H7 (cell line): ENCODE measurements around the gene EFNA5. TPM values are rescaled to one million over a fixed set of nuclear protein-coding genes. Genes with fewer than 3 reads are reported as not detected.
A peak's percentile ranks its signal among the peaks of the same experiment; 100 is the strongest.

Source experiments
- DNase-seq: peaks from one replicate; pipeline ENCODE4 v3.0.0; 2012
- H3K27me3 ChIP-seq: 2 replicates; pipeline ENCODE4 v1.6.0; 2011; ENCODE audit warnings: mild to moderate bottlenecking, low read length; ENCODE audit not compliant: control insufficient read depth, insufficient read depth
- H3K36me3 ChIP-seq: replicated peaks from 2 replicates; pipeline ENCODE4 v1.5.1; 2011; ENCODE audit warnings: low read length; ENCODE audit not compliant: control insufficient read depth, insufficient read depth
- H3K4me3 ChIP-seq: 2 replicates; pipeline ENCODE4 v1.5.1; 2011; ENCODE audit warnings: low read depth, mild to moderate bottlenecking, control low read depth, low read length, moderate library complexity; ENCODE audit not compliant: insufficient read depth
- total RNA-seq: library from RNA; depleted of rRNA; stranded (reverse); fragments of >200 nt; shearing (Covaris generic); gene quantifications from 2 replicates; pipeline ENCODE4 v1.2.3, GENCODE V29; 2014

The EFNA5 gene
- total RNA-seq, 1 experiment from 2014 or later = 5.3 TPM

DNA sequence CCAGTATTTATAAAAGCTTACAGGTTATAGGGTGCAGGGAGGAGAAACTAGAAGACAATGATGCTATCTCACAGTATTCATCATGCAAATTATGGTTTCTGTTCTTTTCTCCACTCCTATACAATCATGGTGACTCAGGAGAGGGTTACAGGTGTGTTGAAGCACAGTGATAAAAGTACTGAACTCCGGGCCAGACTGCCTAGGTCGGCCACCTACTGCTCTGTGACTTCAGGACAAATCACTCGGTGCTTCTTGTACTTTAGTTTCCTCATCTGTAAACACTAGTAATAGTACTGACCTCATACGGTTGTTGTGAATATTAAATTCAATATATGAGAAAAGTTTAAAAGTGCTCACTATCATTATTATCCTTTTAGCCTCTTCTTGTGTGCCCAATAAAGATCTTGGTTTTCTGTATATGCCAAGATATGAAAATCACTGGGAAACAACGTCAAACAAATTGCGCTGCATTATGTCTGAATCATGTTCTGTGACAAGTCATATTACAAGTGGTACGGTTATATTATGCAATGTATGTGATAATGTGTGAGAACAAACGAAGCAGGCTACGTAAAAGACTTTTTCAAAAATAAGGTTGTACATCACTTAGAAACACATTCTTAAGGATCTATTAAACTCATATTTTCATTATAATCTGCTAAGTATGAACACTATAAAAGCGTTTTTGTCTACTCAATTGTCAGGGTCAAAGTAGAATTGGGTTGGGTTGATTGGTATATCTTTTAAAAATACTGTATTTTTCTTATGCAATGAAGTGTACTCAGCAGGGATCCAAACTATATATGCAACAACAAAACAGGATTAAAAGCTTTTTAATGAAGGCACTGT is 153.3 kb downstream of the EFNA5 start:
- Histone ChIP-seq H3K27me3 (no peaks in the 10 kb centered on the region), H3K36me3 (no peaks in the 10 kb centered on the region), H3K4me3 (no peak overlapping the region)
- no peak for DNase-seq

DNA sequence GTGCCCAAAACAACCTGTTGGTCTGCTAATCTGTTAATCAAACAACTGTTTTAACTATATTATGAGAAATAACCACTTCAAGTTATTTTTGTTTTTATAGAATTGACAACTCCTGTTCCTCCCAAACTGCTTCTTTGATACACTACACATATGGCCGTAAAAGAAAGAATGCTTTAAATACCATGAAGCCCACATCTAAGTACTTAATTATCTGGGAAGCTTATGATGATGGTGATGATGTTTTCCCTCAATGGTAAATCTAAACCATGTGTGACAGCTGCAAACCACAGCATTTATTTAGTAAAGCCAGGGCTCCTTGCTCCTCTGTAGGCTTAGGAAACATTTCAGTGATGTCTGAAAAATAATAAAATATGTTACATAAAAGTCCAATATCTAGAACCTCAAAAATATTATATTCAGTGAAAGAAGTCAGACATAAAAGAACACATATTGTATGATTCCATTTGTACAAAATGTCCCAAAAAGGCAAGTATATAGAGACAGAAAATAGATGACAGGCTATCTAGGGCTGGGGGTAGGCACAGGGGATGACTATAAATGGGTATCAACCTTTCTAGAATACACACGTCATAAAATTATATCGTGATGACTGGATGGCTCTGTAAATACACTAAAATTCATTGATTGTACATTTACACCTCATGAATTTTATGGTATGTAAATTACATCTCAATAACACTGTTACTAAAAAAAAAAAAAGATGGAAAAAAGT is 154.1 kb downstream of the EFNA5 start:
- Histone ChIP-seq H3K4me3 (no peak overlapping the region), H3K27me3 (no peaks in the 10 kb centered on the region), H3K36me3 (no peaks in the 10 kb centered on the region)
- DNase-seq = no peak

DNA sequence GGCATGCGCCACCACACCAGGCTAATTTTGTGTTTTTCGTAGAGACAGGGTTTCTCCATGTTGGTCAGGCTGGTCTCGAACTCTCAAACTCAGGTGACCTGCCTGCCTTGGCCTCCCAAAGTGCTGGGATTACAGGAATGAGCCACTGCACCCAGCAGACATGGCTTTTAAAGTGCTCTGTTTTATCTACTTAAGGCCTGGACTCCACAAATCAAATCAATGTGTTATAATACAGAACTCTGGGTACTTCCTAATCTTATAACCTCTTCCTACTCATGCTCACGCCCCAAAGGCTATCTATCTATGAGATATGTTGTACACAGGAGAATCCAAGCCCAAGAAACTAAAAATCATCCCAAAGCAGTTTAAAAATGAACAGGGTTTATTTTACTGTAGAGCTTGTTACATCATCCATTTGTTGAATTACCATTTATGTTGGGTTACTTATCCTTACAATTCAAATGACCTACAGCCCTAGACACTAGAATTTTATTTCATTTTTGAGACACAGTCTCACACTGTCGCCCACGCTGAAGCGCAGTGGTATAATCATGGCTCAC is 155.1 kb downstream of the EFNA5 start:
- H3K27me3 ChIP-seq = no peaks in the 10 kb centered on the region
- H3K4me3 ChIP-seq = no peak overlapping the region
- H3K36me3 ChIP-seq = no peaks in the 10 kb centered on the region
- DNase-seq = no peak

DNA sequence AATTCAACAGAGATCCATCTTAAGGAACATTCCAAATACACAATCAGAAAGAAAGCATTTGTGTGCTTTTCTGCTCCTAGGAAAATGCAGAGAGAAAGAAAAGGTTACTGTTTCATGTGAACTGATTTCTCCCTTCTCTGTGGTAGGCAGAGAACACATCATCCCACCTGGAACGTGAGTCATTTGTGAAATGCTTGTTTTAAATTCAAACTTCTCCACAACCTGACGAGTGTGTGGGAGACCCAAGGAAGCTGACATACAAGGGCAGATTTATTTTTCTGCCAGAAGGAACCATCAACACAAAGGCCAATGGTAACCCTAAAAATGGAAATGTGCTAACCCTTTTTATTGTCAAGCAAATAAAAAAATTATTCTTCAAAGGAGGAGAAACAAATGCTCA is 156.4 kb downstream of the EFNA5 start:
- DNase-seq = no peak
- Histone ChIP-seq H3K36me3 (no peaks in the 10 kb centered on the region), H3K27me3 (no peaks in the 10 kb centered on the region), H3K4me3 (no peak overlapping the region)

DNA sequence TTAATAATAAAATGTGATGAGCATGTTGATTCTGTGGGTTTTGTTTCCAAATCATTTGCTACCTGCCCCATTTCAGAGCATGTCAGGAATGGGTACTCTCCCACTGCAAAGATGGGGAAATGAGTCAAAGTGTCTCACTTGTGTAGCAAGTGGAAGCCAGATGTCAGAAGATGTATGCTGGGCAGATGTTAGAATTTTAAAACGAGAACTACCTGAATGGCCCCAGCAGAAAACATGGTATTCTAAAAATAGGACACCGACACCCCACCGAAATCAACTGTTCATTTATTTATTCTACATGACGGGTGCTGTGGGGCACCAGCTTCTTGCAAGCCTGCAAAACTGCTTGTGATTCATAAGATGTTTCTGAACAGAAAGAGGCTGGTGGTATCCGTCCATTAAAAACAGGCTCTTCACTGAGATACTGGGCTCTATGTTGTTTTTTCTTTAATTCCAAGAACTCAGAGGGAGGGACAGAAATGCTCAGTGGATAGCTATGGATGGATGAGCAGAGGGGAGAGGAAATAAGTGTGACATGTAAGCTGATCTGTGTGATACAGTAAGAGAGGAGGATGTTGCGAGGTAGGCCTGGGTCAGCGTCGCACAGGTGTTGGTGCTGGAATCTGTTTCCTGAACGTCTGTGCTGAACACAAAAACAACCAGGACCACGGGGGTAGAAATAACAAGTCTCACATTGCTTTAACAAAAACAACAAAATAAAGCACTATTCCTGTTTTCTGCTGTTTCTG is 157.2 kb downstream of the EFNA5 start:
- H3K27me3 ChIP-seq = no peaks in the 10 kb centered on the region
- no peak overlapping the region for H3K4me3 ChIP-seq
- no peaks in the 10 kb centered on the region for H3K36me3 ChIP-seq
- DNase-seq = no peak

DNA sequence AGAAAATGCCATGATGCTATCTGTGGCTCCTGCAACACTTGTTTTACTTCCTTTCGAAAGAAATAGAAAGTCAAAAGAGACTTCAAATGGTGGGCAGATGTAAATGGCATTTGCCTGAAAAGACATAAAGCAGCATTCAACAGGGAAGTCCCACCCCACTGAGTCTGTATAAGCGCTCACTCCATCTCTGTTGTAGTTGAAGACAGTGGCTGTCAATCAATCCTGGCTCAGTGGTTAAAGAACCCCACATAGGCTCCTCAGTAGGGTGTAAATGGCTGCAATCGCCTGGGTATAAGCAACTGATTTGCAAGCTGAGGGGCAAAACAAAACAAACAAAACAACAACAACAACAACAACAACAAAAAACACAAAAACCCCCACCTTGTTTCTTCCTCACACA is 158.7 kb downstream of the EFNA5 start:
- Histone ChIP-seq H3K27me3 (no peaks in the 10 kb centered on the region), H3K36me3 (no peaks in the 10 kb centered on the region), H3K4me3 (no peak overlapping the region)
- peak; percentile 24 for DNase-seq

DNA sequence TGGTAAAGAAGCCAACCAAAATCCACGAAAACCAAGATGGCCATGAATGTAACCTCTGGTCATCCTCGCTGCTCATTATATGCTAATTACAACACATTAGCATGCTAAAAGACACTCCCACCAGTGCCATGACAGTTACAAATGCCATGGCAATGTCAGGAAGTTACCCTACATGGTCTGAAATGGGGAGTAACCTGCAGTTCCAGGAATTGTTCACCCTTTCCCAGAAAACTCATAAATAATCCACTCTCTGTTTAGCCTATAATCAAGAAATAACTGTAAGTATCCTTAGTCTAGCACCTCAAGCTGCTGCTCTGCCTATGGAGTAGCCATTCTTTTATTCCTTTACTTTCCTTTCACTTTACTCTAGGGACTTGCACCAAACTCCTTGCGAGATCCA is 160.6 kb downstream of the EFNA5 start:
- no peak overlapping the region for H3K4me3 ChIP-seq
- no peaks in the 10 kb centered on the region for H3K27me3 ChIP-seq
- no peak for DNase-seq
- H3K36me3 ChIP-seq = no peaks in the 10 kb centered on the region

DNA sequence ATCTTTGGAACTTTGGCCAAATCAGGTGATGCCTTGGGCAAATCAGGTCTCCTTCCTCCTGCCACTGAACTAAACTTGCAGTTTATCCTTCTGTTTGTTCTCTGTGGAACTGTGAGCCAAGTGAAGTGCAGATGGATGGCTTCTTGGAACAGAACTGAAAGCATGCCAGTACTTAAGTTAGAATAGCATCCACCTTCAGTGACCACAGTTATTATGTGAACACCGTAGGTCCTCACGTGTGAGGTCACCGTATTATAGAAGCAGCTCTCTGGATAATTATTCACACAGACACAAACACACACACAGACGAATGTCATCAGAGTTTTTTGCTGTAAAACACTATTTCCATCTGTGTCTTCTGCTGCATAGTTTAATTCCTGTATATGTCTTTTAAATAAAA is 162.6 kb downstream of the EFNA5 start:
- H3K27me3 ChIP-seq = no peaks in the 10 kb centered on the region
- DNase-seq = no peak
- no peaks in the 10 kb centered on the region for H3K36me3 ChIP-seq
- H3K4me3 ChIP-seq = no peak overlapping the region

DNA sequence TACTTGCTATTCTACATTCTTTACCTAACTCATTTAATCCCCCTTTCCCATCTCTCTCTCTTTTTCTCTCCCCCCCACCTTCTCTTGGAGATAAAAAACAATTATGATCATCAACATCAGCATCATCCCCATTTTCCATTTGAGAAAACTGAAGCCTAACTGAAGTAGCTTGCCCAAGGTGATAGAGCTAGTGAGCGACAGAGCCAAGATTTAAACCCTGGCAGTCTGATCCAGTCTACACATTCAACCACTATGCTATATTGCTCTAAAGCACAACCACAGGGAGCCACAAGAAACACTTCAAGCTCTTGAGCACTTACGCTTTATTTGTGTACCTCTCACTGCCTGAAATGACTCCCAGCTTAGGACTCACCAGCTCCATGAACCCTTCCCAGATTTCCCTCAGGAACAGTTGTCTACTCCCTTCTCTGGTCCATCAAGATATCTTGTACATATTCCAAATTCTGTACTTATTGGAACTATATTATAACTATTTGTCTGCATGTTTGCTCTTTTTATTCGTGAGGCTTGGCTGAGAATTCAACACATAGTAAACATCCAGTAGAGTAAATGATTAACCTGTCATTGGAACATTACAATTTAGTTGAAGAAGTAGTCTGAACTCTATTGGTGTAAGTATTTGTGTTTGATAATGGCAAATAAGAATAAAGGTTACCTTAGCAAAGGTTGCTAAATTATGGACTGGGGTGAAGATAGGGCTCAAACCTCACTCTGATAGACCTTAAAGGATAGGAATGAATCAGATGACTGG is 164.8 kb downstream of the EFNA5 start:
- Histone ChIP-seq H3K36me3 (no peaks in the 10 kb centered on the region), H3K27me3 (no peaks in the 10 kb centered on the region), H3K4me3 (no peak overlapping the region)
- DNase-seq = no peak

DNA sequence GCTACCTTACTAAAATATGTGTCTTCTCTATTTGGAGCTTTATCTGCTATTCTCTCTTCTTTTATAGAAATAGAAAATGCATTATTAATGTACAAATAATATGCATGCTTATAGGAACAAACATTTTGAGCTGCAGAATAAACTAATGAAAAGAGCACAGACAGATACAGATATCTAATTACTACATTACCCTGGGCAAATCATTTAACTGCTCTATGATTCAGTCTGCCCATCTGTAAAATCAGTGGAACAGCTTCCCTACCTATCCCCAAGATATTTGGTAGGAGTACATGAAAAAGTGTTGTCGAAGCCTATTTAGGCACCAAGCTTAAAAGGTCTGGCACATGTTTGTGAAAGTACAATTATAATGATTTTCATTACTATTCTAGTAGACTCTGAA is 166.3 kb downstream of the EFNA5 start:
- Histone ChIP-seq H3K4me3 (no peak overlapping the region), H3K27me3 (no peaks in the 10 kb centered on the region), H3K36me3 (no peaks in the 10 kb centered on the region)
- no peak for DNase-seq

DNA sequence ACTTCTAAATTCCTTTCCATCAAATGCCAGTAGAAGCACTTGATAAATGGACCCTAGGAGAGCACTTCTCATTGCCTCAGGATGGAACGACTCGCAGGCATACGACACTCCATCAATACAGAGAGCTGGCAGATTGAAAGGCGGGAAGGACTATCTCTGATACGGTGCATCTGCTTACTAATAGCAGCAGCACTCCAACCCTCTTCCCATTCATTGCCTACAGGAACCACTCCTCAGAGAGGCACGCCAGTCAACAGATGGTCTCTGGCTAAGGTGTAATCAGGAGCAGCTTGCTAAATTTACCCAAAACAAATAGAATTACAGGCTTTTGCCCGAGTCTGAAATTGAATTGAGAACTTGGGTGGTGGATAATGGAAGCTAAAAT is 168.1 kb downstream of the EFNA5 start:
- H3K4me3 ChIP-seq = no peak overlapping the region
- H3K27me3 ChIP-seq = no peaks in the 10 kb centered on the region
- H3K36me3 ChIP-seq = no peaks in the 10 kb centered on the region
- no peak for DNase-seq

DNA sequence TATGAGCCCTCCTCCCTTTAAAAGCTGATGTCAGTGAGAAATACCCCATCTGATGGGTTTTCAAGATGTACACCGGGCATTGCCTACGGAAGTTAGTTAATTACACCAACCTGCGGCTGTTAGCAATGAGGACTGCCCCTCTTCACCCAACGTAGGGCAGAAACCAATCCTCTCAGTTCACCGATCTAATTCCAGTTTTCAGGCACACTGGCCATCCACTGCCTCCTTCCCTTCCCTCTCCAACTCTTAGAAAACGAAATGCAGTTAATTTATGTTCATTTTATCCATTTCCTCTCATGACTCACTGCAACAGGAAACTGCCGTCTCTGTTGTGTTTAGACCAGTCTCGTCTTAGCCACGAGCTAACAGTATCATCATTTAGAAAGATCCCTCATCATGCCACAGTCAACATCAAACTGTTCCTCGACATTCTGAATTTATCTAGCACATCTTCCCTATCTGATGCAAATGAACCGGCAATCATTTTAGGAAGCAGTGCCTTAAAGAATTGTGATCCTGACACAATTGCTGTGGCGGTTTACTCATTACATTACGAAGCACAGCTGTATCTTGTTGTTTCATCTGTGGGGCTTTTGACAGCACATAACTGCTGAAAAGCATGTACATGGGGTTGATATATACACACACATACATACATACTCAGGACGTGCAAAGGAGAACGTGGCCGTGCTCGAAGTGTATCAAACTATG is 168.6 kb downstream of the EFNA5 start:
- no peaks in the 10 kb centered on the region for H3K27me3 ChIP-seq
- DNase-seq = no peak
- no peaks in the 10 kb centered on the region for H3K36me3 ChIP-seq
- no peak overlapping the region for H3K4me3 ChIP-seq

DNA sequence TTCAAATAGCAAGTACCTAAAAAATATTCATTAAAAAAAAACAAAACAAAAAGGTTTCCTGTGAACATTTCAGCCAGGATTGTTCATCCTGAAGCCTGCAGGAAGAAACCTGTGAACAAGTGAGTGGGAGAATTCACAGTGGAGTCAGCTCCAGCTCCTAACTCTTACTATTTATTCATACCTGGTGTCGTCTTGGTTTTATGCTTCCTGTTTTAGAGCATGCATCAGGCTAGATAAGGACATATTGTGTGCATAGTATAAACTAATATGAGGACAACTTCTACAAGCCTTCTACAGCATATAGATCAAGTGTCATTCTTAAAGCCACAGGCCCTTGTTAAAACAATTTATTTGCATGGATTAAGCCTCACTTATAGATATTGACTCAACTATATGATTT is 169.9 kb downstream of the EFNA5 start:
- no peaks in the 10 kb centered on the region for H3K36me3 ChIP-seq
- H3K4me3 ChIP-seq = no peak overlapping the region
- no peak for DNase-seq
- no peaks in the 10 kb centered on the region for H3K27me3 ChIP-seq
